Tibial artery (tissue), 4 donors: ENCODE measurements around the gene BLID.
A peak's percentile ranks its signal among the peaks of the same experiment; 100 is the strongest.

Source experiments
- DNase-seq, 2 donors: peaks; one replicate each; pipeline ENCODE4 v3.0.0-alpha.2; 2019
- H3K27ac ChIP-seq, 2 donors: fragments of 200-600 bp; sonication (generic) in 1 of 2; 1 replicate in 1 of 2; 2 replicates in 1 of 2; pipeline ENCODE4 v1.5.1; 2018 to 2019; ENCODE audit warnings: mild to moderate bottlenecking in 1 of 2
- H3K27me3 ChIP-seq, 2 donors: fragments of 200-600 bp; sonication (generic) in 1 of 2; one replicate each; pipeline versions ENCODE4 v1.5.1 to v1.6.0; 2016 to 2019
- H3K36me3 ChIP-seq, 3 donors: fragments of 200-600 bp; sonication (generic) in 2 of 3; one replicate each; pipeline ENCODE4 v1.5.1; 2016 to 2019; ENCODE audit warnings: mild to moderate bottlenecking in 2 of 3
- H3K4me1 ChIP-seq, 4 donors: fragments of 200-600 bp; sonication (generic) in 2 of 4; 1 replicate in 3 of 4; 2 replicates in 1 of 4; pipeline ENCODE4 v1.5.1; 2016 to 2019
- H3K4me3 ChIP-seq, 2 donors: fragments of 200-600 bp; sonication (generic) in 1 of 2; 1 replicate in 1 of 2; 2 replicates in 1 of 2; pipeline ENCODE4 v1.5.1; 2018 to 2019; ENCODE audit warnings: mild to moderate bottlenecking in 2 of 2
- H3K9me3 ChIP-seq, 3 donors: fragments of 200-600 bp; sonication (generic) in 1 of 3; one replicate each; pipeline ENCODE4 v1.5.1; 2016 to 2019
- intact Hi-C: fragments of 100-400 bp; cut with DNase I; formaldehyde crosslinking; loops from one replicate; pipeline ENCODE4 v1.15.0; 2023; ENCODE audit warnings: low total_unique reads
- TF ChIP-seq, protein P1 (sequence below), 2 experiments: fragments of 200-600 bp in 1 of 2; fragments of 450-650 bp in 1 of 2; IDR thresholded peaks; one replicate each; pipeline ENCODE4 v1.5.1; 2017 to 2019; ENCODE audit warnings: antibody characterized with exemption in 2 of 2, mild to moderate bottlenecking in 1 of 2, moderate library complexity in 1 of 2

BLID gene

DNA sequence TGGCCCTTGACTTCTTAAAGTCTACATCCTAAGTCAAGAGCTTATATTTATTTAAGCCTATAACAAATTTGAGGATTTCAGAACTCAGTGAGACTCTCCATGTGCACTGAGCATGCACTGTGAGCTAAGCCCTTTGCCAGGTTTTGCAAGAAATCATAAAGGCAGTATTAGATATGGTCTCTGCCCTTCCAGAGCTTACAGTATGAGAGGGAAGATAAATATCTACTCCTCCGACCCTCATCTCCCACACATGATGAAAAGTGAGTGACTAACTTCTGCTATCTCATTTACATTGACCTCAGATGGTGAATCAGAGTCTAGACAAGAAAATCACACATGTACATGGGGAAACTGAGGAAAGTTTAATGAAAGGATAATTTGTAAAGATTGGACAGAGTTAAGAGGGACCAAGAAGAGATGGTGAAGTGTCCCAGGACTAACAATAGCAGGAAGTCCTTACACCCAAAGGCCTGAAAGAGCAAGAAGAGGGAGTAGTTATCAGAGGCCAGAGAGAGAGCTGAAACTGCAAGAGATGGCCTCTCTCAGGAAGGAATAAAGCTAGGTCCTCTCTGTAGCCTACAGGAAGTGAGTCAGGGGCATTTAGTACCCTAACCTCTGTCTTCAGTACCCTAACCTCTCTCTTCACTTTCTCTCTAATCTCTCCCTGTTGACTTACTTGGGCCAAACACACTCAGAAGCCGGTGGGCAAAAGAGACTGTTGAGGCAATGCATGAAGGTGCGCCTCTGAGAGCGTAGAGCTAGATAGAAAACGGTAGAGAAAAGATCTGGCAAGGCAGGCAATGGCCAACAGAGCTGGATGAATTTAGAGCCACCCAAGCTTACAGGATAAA lies 23.0 kb upstream of the BLID start:
- H3K27ac ChIP-seq = peak overlapping the region; percentile 7 to 68
- TF ChIP-seq, protein P1, sequence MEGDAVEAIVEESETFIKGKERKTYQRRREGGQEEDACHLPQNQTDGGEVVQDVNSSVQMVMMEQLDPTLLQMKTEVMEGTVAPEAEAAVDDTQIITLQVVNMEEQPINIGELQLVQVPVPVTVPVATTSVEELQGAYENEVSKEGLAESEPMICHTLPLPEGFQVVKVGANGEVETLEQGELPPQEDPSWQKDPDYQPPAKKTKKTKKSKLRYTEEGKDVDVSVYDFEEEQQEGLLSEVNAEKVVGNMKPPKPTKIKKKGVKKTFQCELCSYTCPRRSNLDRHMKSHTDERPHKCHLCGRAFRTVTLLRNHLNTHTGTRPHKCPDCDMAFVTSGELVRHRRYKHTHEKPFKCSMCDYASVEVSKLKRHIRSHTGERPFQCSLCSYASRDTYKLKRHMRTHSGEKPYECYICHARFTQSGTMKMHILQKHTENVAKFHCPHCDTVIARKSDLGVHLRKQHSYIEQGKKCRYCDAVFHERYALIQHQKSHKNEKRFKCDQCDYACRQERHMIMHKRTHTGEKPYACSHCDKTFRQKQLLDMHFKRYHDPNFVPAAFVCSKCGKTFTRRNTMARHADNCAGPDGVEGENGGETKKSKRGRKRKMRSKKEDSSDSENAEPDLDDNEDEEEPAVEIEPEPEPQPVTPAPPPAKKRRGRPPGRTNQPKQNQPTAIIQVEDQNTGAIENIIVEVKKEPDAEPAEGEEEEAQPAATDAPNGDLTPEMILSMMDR (IDR thresholded peaks at IDR 0.05) = no peak

GRCh38 chr11:122137078-122137793 lies 21.2 kb upstream of the BLID start:
- Histone ChIP-seq H3K27me3 (no peaks in the 10 kb centered on the region), H3K4me1 (peaks cover 0 to 42% (median 5%) of the 10 kb centered on the region in 4 donors), H3K36me3 (no peaks in the 10 kb centered on the region), H3K4me3 (no peak overlapping the region), H3K9me3 (no peaks in the 10 kb centered on the region), H3K27ac (peak overlapping the region; percentile 56 to 68)
- intact Hi-C loops = no loop called here
- DNase-seq = no peak
- TF ChIP-seq, protein P1 (IDR thresholded peaks at IDR 0.05) = no peak

More for the DNA sequence above, 23.0 kb upstream of the BLID start:
- intact Hi-C loops = no loop called here
- H3K4me1 ChIP-seq = peaks cover 0 to 42% (median 5%) of the 10 kb centered on the region in 4 donors
- no peak for DNase-seq
- no peaks in the 10 kb centered on the region for H3K36me3 ChIP-seq
- no peaks in the 10 kb centered on the region for H3K9me3 ChIP-seq
- H3K4me3 ChIP-seq = no peak overlapping the region
- H3K27me3 ChIP-seq = no peaks in the 10 kb centered on the region

DNA sequence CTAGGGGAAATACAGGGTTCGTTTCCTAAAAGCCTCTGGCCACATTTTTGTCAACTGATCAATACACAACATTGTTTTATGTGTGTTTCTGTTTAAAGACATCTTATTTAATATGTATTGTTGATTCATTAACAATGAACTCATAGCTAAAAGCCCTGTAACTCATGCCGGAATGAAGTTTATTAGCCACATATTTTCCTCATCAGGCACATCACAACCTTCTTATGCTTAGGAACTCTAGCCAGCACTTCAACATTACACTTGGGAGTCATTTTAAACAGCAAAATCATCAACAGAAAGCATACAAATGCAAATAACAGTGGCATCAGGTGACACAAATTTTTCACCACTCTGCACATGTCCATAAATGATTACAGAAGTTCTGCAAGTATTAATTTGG lies 15.1 kb upstream of the BLID start:
- Histone ChIP-seq H3K9me3 (no peaks in the 10 kb centered on the region), H3K27ac (no peak overlapping the region), H3K4me3 (no peak overlapping the region), H3K27me3 (no peaks in the 10 kb centered on the region), H3K4me1 (peaks cover 0 to 18% (median 0%) of the 10 kb centered on the region in 4 donors), H3K36me3 (no peaks in the 10 kb centered on the region)
- TF ChIP-seq, protein P1 (IDR thresholded peaks at IDR 0.05) = no peak
- no peak for DNase-seq
- intact Hi-C loops = no loop called here

GRCh38 chr11:122128146-122128545 lies 12.1 kb upstream of the BLID start:
- H3K27me3 ChIP-seq = no peaks in the 10 kb centered on the region
- H3K4me3 ChIP-seq = no peak overlapping the region
- DNase-seq = no peak
- peaks cover 0 to 20% (median 0%) of the 10 kb centered on the region in 4 donors for H3K4me1 ChIP-seq
- TF ChIP-seq, protein P1 (IDR thresholded peaks at IDR 0.05) = no peak
- no peaks in the 10 kb centered on the region for H3K36me3 ChIP-seq
- no peaks in the 10 kb centered on the region for H3K9me3 ChIP-seq
- intact Hi-C loops = no loop called here
- H3K27ac ChIP-seq = no peak overlapping the region

GRCh38 chr11:122127020-122127419 lies 11.0 kb upstream of the BLID start:
- Histone ChIP-seq H3K27me3 (no peaks in the 10 kb centered on the region), H3K36me3 (no peaks in the 10 kb centered on the region), H3K4me1 (peaks cover 0 to 20% (median 0%) of the 10 kb centered on the region in 4 donors), H3K27ac (no peak overlapping the region), H3K9me3 (no peaks in the 10 kb centered on the region), H3K4me3 (no peak overlapping the region)
- DNase-seq = no peak
- intact Hi-C loops = no loop called here
- TF ChIP-seq, protein P1 (IDR thresholded peaks at IDR 0.05) = no peak
